H1 (cell line): ENCODE measurements around the gene DPP8.
A peak's percentile ranks its signal among the peaks of the same experiment; 100 is the strongest.

ENCODE experiments used
- CEBPB ChIP-seq: IDR thresholded peaks from 2 replicates; pipeline ENCODE4 v1.6.1; 2012; ENCODE audit warnings: low read depth, low read length
- CTCF ChIP-seq, 3 experiments: IDR thresholded peaks; 1 replicate in 2 of 3; 2 replicates in 1 of 3; pipeline versions ENCODE4 v1.5.1 to v1.6.1; 2011; ENCODE audit warnings: low read length in 3 of 3, mild to moderate bottlenecking in 3 of 3, inconsistent platforms in 2 of 3, low read depth in 1 of 3, moderate library complexity in 1 of 3; ENCODE audit not compliant: insufficient read depth in 1 of 3; ENCODE audit errors: control extremely low read depth in 1 of 3
- FOSL1 ChIP-seq: IDR thresholded peaks from 2 replicates; pipeline ENCODE4 v1.6.1; 2011; ENCODE audit warnings: mild to moderate bottlenecking, low read depth, low read length, moderate library complexity; ENCODE audit not compliant: insufficient read depth
- GABPA ChIP-seq: IDR thresholded peaks from 2 replicates; pipeline ENCODE4 v1.6.1; 2011; ENCODE audit warnings: mild to moderate bottlenecking, low read length, moderate library complexity, borderline replicate concordance; ENCODE audit not compliant: insufficient read depth
- POLR2AphosphoS5 ChIP-seq: IDR thresholded peaks from 2 replicates; pipeline ENCODE4 v1.6.1; 2011; ENCODE audit warnings: low read depth, low read length
- TAF7 ChIP-seq: optimal IDR thresholded peaks from 2 replicates; pipeline ENCODE3; 2011; ENCODE audit warnings: low read depth, mild to moderate bottlenecking, inconsistent platforms, low read length, moderate library complexity, borderline replicate concordance

- no peak for TF ChIP-seq POLR2AphosphoS5
- no peak for TF ChIP-seq CEBPB
- no peak for TF ChIP-seq FOSL1
- TF ChIP-seq CTCF (IDR thresholded peaks at IDR 0.05; ENCODE audit: control extremely low read depth in 1 of 3, insufficient read depth in 1 of 3, low read depth in 1 of 3, low read length in 3 of 3), result peak; percentile 91 to 95 (median 91)
- TF ChIP-seq TAF7, result peak; percentile 27
- no peak for TF ChIP-seq GABPA
These were observed 116.5 kb downstream of the DPP8 start for GRCh38 chr15:65400760-65401610.
